ENCODE results near the gene TOX2. TPM values are rescaled to one million over a fixed set of nuclear protein-coding genes. Genes with fewer than 3 reads are reported as not detected.

TOX2 gene
- total RNA-seq, 1 donor from 2014 or later, result not detected

GRCh38 chr20:44065401-44066340, 151.0 kb downstream of the TOX2 start:
- H3K4me3 ChIP-seq (ENCODE audit: low read length in 3 of 3), result no peak overlapping the region
- no peak overlapping the region for H3K27ac ChIP-seq (ENCODE audit: low read depth, low read length)
- no peaks in the 10 kb centered on the region for H3K9me3 ChIP-seq (ENCODE audit: control insufficient read depth in 3 of 3, low read length in 3 of 3)
- H3K27me3 ChIP-seq (ENCODE audit: control insufficient read depth in 3 of 3, insufficient read depth in 3 of 3, low read length in 3 of 3), result peaks cover 3 to 10% (median 6%) of the 10 kb centered on the region in 3 donors
- H3K9ac ChIP-seq (ENCODE audit: low read depth in 1 of 3, low read length in 3 of 3), result no peak overlapping the region
- no peaks in the 10 kb centered on the region for H3K36me3 ChIP-seq (ENCODE audit: control insufficient read depth in 3 of 3, insufficient read depth in 3 of 3, low read length in 3 of 3)
- no peaks in the 10 kb centered on the region for H3K4me1 ChIP-seq (ENCODE audit: control insufficient read depth in 3 of 3, insufficient read depth in 3 of 3, low read length in 3 of 3)

- no peak overlapping the region for H3K9ac ChIP-seq (ENCODE audit: low read depth in 1 of 3, low read length in 3 of 3)
- H3K9me3 ChIP-seq (ENCODE audit: control insufficient read depth in 3 of 3, low read length in 3 of 3), result no peaks in the 10 kb centered on the region
- no peaks in the 10 kb centered on the region for H3K36me3 ChIP-seq (ENCODE audit: control insufficient read depth in 3 of 3, insufficient read depth in 3 of 3, low read length in 3 of 3)
- no peak overlapping the region for H3K27ac ChIP-seq (ENCODE audit: low read depth, low read length)
- no peaks in the 10 kb centered on the region for H3K4me1 ChIP-seq (ENCODE audit: control insufficient read depth in 3 of 3, insufficient read depth in 3 of 3, low read length in 3 of 3)
- peaks cover 3 to 11% (median 6%) of the 10 kb centered on the region in 3 donors for H3K27me3 ChIP-seq (ENCODE audit: control insufficient read depth in 3 of 3, insufficient read depth in 3 of 3, low read length in 3 of 3)
- H3K4me3 ChIP-seq (ENCODE audit: low read length in 3 of 3), result no peak overlapping the region
Observed at GRCh38 chr20:44066645-44067606, 152.3 kb downstream of the TOX2 start.

- no peaks in the 10 kb centered on the region for H3K4me1 ChIP-seq (ENCODE audit: control insufficient read depth in 3 of 3, insufficient read depth in 3 of 3, low read length in 3 of 3)
- H3K9ac ChIP-seq (ENCODE audit: low read depth in 1 of 3, low read length in 3 of 3), result no peak overlapping the region
- H3K27me3 ChIP-seq (ENCODE audit: control insufficient read depth in 3 of 3, insufficient read depth in 3 of 3, low read length in 3 of 3), result peaks cover 3 to 11% (median 6%) of the 10 kb centered on the region in 3 donors
- H3K9me3 ChIP-seq (ENCODE audit: control insufficient read depth in 3 of 3, low read length in 3 of 3), result no peaks in the 10 kb centered on the region
- H3K36me3 ChIP-seq (ENCODE audit: control insufficient read depth in 3 of 3, insufficient read depth in 3 of 3, low read length in 3 of 3), result no peaks in the 10 kb centered on the region
- H3K27ac ChIP-seq (ENCODE audit: low read depth, low read length), result no peak overlapping the region
- no peak overlapping the region for H3K4me3 ChIP-seq (ENCODE audit: low read length in 3 of 3)
Observed at GRCh38 chr20:44067650-44068081, 153.0 kb downstream of the TOX2 start.

- H3K4me1 ChIP-seq (ENCODE audit: control insufficient read depth in 3 of 3, insufficient read depth in 3 of 3, low read length in 3 of 3), result no peaks in the 10 kb centered on the region
- no peaks in the 10 kb centered on the region for H3K36me3 ChIP-seq (ENCODE audit: control insufficient read depth in 3 of 3, insufficient read depth in 3 of 3, low read length in 3 of 3)
- H3K4me3 ChIP-seq (ENCODE audit: low read length in 3 of 3), result no peak overlapping the region
- no peak overlapping the region for H3K9ac ChIP-seq (ENCODE audit: low read depth in 1 of 3, low read length in 3 of 3)
- no peak overlapping the region for H3K27ac ChIP-seq (ENCODE audit: low read depth, low read length)
- no peaks in the 10 kb centered on the region for H3K9me3 ChIP-seq (ENCODE audit: control insufficient read depth in 3 of 3, low read length in 3 of 3)
- peaks cover 3 to 11% (median 6%) of the 10 kb centered on the region in 3 donors for H3K27me3 ChIP-seq (ENCODE audit: control insufficient read depth in 3 of 3, insufficient read depth in 3 of 3, low read length in 3 of 3)
Observed at GRCh38 chr20:44068316-44069201, 153.9 kb downstream of the TOX2 start.

GRCh38 chr20:44069203-44070011, 154.8 kb downstream of the TOX2 start:
- no peak overlapping the region for H3K9ac ChIP-seq (ENCODE audit: low read depth in 1 of 3, low read length in 3 of 3)
- no peaks in the 10 kb centered on the region for H3K36me3 ChIP-seq (ENCODE audit: control insufficient read depth in 3 of 3, insufficient read depth in 3 of 3, low read length in 3 of 3)
- H3K9me3 ChIP-seq (ENCODE audit: control insufficient read depth in 3 of 3, low read length in 3 of 3), result no peaks in the 10 kb centered on the region
- H3K27me3 ChIP-seq (ENCODE audit: control insufficient read depth in 3 of 3, insufficient read depth in 3 of 3, low read length in 3 of 3), result peaks cover 3 to 11% (median 6%) of the 10 kb centered on the region in 3 donors
- H3K4me3 ChIP-seq (ENCODE audit: low read length in 3 of 3), result no peak overlapping the region
- H3K27ac ChIP-seq (ENCODE audit: low read depth, low read length), result no peak overlapping the region
- H3K4me1 ChIP-seq (ENCODE audit: control insufficient read depth in 3 of 3, insufficient read depth in 3 of 3, low read length in 3 of 3), result peaks cover 0 to 2% (median under 1%) of the 10 kb centered on the region in 3 donors

GRCh38 chr20:44070139-44070900, 155.7 kb downstream of the TOX2 start:
- peaks cover 0 to 9% (median 8%) of the 10 kb centered on the region in 3 donors for H3K4me1 ChIP-seq (ENCODE audit: control insufficient read depth in 3 of 3, insufficient read depth in 3 of 3, low read length in 3 of 3)
- no peaks in the 10 kb centered on the region for H3K9me3 ChIP-seq (ENCODE audit: control insufficient read depth in 3 of 3, low read length in 3 of 3)
- H3K27ac ChIP-seq (ENCODE audit: low read depth, low read length), result no peak overlapping the region
- no peak overlapping the region for H3K4me3 ChIP-seq (ENCODE audit: low read length in 3 of 3)
- H3K9ac ChIP-seq (ENCODE audit: low read depth in 1 of 3, low read length in 3 of 3), result no peak overlapping the region
- no peaks in the 10 kb centered on the region for H3K36me3 ChIP-seq (ENCODE audit: control insufficient read depth in 3 of 3, insufficient read depth in 3 of 3, low read length in 3 of 3)
- peaks cover 3 to 11% (median 6%) of the 10 kb centered on the region in 3 donors for H3K27me3 ChIP-seq (ENCODE audit: control insufficient read depth in 3 of 3, insufficient read depth in 3 of 3, low read length in 3 of 3)

- Histone ChIP-seq H3K4me3 (ENCODE audit: low read length in 3 of 3) (no peak overlapping the region), H3K27me3 (ENCODE audit: control insufficient read depth in 3 of 3, insufficient read depth in 3 of 3, low read length in 3 of 3) (peaks cover 3 to 11% (median 6%) of the 10 kb centered on the region in 3 donors), H3K4me1 (ENCODE audit: control insufficient read depth in 3 of 3, insufficient read depth in 3 of 3, low read length in 3 of 3) (peaks cover 0 to 9% (median 8%) of the 10 kb centered on the region in 3 donors), H3K36me3 (ENCODE audit: control insufficient read depth in 3 of 3, insufficient read depth in 3 of 3, low read length in 3 of 3) (no peaks in the 10 kb centered on the region), H3K9me3 (ENCODE audit: control insufficient read depth in 3 of 3, low read length in 3 of 3) (no peaks in the 10 kb centered on the region), H3K9ac (ENCODE audit: low read depth in 1 of 3, low read length in 3 of 3) (no peak overlapping the region), H3K27ac (ENCODE audit: low read depth, low read length) (no peak overlapping the region)
Observed at GRCh38 chr20:44071057-44071456, 156.4 kb downstream of the TOX2 start.

- no peaks in the 10 kb centered on the region for H3K9me3 ChIP-seq (ENCODE audit: control insufficient read depth in 3 of 3, low read length in 3 of 3)
- H3K4me1 ChIP-seq (ENCODE audit: control insufficient read depth in 3 of 3, insufficient read depth in 3 of 3, low read length in 3 of 3), result peaks cover 0 to 9% (median 8%) of the 10 kb centered on the region in 3 donors
- H3K27me3 ChIP-seq (ENCODE audit: control insufficient read depth in 3 of 3, insufficient read depth in 3 of 3, low read length in 3 of 3), result peaks cover 3 to 11% (median 6%) of the 10 kb centered on the region in 3 donors
- H3K9ac ChIP-seq (ENCODE audit: low read depth in 1 of 3, low read length in 3 of 3), result no peak overlapping the region
- H3K4me3 ChIP-seq (ENCODE audit: low read length in 3 of 3), result no peak overlapping the region
- no peaks in the 10 kb centered on the region for H3K36me3 ChIP-seq (ENCODE audit: control insufficient read depth in 3 of 3, insufficient read depth in 3 of 3, low read length in 3 of 3)
- H3K27ac ChIP-seq (ENCODE audit: low read depth, low read length), result no peak overlapping the region
Observed at GRCh38 chr20:44071526-44072111, 157.0 kb downstream of the TOX2 start.

All from skeletal muscle tissue (tissue), 4 donors.